Measurements from ENCODE around the gene PHF23.

GRCh38 chr17:7259555-7259889 lies 20.3 kb upstream of the PHF23 start:
- no peak for TF ChIP-seq POLR2A (IDR thresholded peaks at IDR 0.05; ENCODE audit: low read length)
- no peak for TF ChIP-seq GATA1 (IDR thresholded peaks at IDR 0.05; ENCODE audit: low read depth, low read length)

All from erythroblast (primary cell).